H1 (cell line): ENCODE measurements around the gene SEPTIN2. TPM values are rescaled to one million over a fixed set of nuclear protein-coding genes. Genes with fewer than 3 reads are reported as not detected.

Experiments
- CTCF ChIA-PET: fragments of 300-600 bp; sonication (Branson Sonifier 250); formaldehyde crosslinking; loops from one replicate; lab custom pipeline; 2021; ENCODE audit not compliant: partially characterized antibody; lab: Charles Lee
- POLR2A ChIA-PET: fragments of 300-600 bp; sonication (Branson Sonifier 250); formaldehyde crosslinking; loops from one replicate; lab custom pipeline; 2021; ENCODE audit warnings: inconsistent platforms; ENCODE audit not compliant: partially characterized antibody; lab: Charles Lee
- DNase-seq, 2 experiments: peaks; one replicate each; pipeline versions ENCODE4 v3.0.0 to v3.0.0-alpha.2; 2010 to 2022; ENCODE audit warnings: low spot score in 2 of 2, low read depth in 1 of 2, mixed read lengths in 1 of 2
- FAIRE-seq: peaks from 2 replicates; lab custom pipeline; 2011; peaks lifted over from hg19 to GRCh38; lab: Jason Lieb, UNC
- H2AFZ ChIP-seq: 2 replicates; pipeline ENCODE4 v1.8.1; 2012; ENCODE audit warnings: low read length, inconsistent platforms
- H2AK5ac ChIP-seq: 2 replicates; pipeline ENCODE4 v1.6.1; 2013; ENCODE audit warnings: low read depth, low read length
- H2BK120ac ChIP-seq: replicated peaks from 2 replicates; pipeline ENCODE3; 2013; ENCODE audit warnings: low read depth, low read length, inconsistent platforms
- H2BK12ac ChIP-seq: 2 replicates; pipeline ENCODE4 v1.6.1; 2013; ENCODE audit warnings: low read depth, low read length
- H2BK15ac ChIP-seq: 2 replicates; pipeline ENCODE4 v1.6.1; 2013; ENCODE audit warnings: low read length
- H2BK20ac ChIP-seq: 2 replicates; pipeline ENCODE4 v1.6.1; 2013; ENCODE audit warnings: low read length
- H2BK5ac ChIP-seq: 2 replicates; pipeline ENCODE4 v1.6.1; 2013; ENCODE audit warnings: low read depth, low read length
- H3K14ac ChIP-seq: 2 replicates; pipeline ENCODE4 v1.6.1; 2013; ENCODE audit warnings: inconsistent platforms; ENCODE audit not compliant: insufficient read length
- H3K18ac ChIP-seq: 2 replicates; pipeline ENCODE4 v1.6.1; 2013; ENCODE audit warnings: low read length; ENCODE audit errors: extremely low read depth
- H3K23ac ChIP-seq: 2 replicates; pipeline ENCODE4 v1.6.1; 2013; ENCODE audit warnings: inconsistent platforms; ENCODE audit not compliant: insufficient read length
- H3K23me2 ChIP-seq: 2 replicates; pipeline ENCODE4 v1.6.1; 2013; ENCODE audit warnings: low read depth, low read length
- H3K27ac ChIP-seq: 2 replicates; pipeline ENCODE4 v1.6.1; 2011; ENCODE audit warnings: low read depth, low read length, inconsistent platforms
- H3K27me3 ChIP-seq, 4 experiments: replicated peaks in 1 of 4; 1 replicate in 1 of 4; 2 replicates in 3 of 4; pipeline versions ENCODE4 v1.6.1 to v1.8.1; 2011 to 2013; ENCODE audit warnings: low read length in 3 of 4, mild to moderate bottlenecking in 3 of 4, inconsistent platforms in 2 of 4, mixed read lengths in 2 of 4, moderate library complexity in 1 of 4; ENCODE audit not compliant: control insufficient read depth in 3 of 4, insufficient read depth in 3 of 4; ENCODE audit errors: extremely low read depth in 1 of 4
- H3K36me3 ChIP-seq, 4 experiments: 2 replicates each; pipeline versions ENCODE4 v1.6.1 to v1.8.1; 2011 to 2013; ENCODE audit warnings: mild to moderate bottlenecking in 4 of 4, low read length in 3 of 4, moderate library complexity in 2 of 4, control low read depth in 1 of 4, inconsistent platforms in 1 of 4; ENCODE audit not compliant: insufficient read depth in 4 of 4, control insufficient read depth in 2 of 4
- H3K4ac ChIP-seq: replicated peaks from 2 replicates; pipeline ENCODE3; 2013; ENCODE audit warnings: low read length, low read depth, mixed read lengths, inconsistent platforms; ENCODE audit not compliant: insufficient read length
- H3K4me1 ChIP-seq, 4 experiments: replicated peaks in 1 of 4; 1 replicate in 1 of 4; 2 replicates in 3 of 4; pipeline versions ENCODE4 v1.6.1 to v1.8.1; 2011 to 2013; ENCODE audit warnings: low read length in 3 of 4, inconsistent platforms in 2 of 4, mixed read lengths in 1 of 4; ENCODE audit not compliant: insufficient read depth in 4 of 4, control insufficient read depth in 3 of 4
- H3K4me2 ChIP-seq, 2 experiments: 2 replicates each; pipeline versions ENCODE4 v1.6.1 to v1.8.1; 2011 to 2013; ENCODE audit warnings: low read depth in 2 of 2, low read length in 2 of 2, control low read depth in 1 of 2, inconsistent platforms in 1 of 2, mild to moderate bottlenecking in 1 of 2; ENCODE audit not compliant: insufficient read depth in 1 of 2
- H3K4me3 ChIP-seq, 4 experiments: fragments of 200-600, 300-600 bp in 1 of 4; sonication (generic), shearing (Covaris generic), sonication (Bioruptor Twin) in 1 of 4; 2 replicates each; pipeline versions ENCODE4 v1.5.1 to v1.8.1; 2011 to 2016; ENCODE audit warnings: low read length in 4 of 4, low read depth in 3 of 4, control low read depth in 2 of 4, inconsistent platforms in 2 of 4, mild to moderate bottlenecking in 2 of 4, mixed read lengths in 1 of 4, moderate library complexity in 1 of 4; ENCODE audit not compliant: insufficient read depth in 2 of 4; ENCODE audit errors: extremely low read depth in 1 of 4
- H3K56ac ChIP-seq: replicated peaks from 2 replicates; pipeline ENCODE3; 2013; ENCODE audit warnings: low read depth, mild to moderate bottlenecking, mixed read lengths, low read length, inconsistent platforms; ENCODE audit not compliant: insufficient read length
- H3K79me1 ChIP-seq: 2 replicates; pipeline ENCODE4 v1.6.1; 2013; ENCODE audit warnings: low read depth, low read length, control low read depth
- H3K79me2 ChIP-seq, 2 experiments: 2 replicates each; pipeline versions ENCODE4 v1.6.1 to v1.8.1; 2012 to 2013; ENCODE audit warnings: low read length in 2 of 2, mild to moderate bottlenecking in 2 of 2, inconsistent platforms in 1 of 2; ENCODE audit not compliant: insufficient read depth in 2 of 2, control insufficient read depth in 1 of 2
- H3K9ac ChIP-seq, 4 experiments: replicated peaks in 1 of 4; 1 replicate in 1 of 4; 2 replicates in 3 of 4; pipeline versions ENCODE4 v1.6.1 to v1.8.1; 2011 to 2013; ENCODE audit warnings: low read depth in 3 of 4, low read length in 3 of 4, control low read depth in 2 of 4, mild to moderate bottlenecking in 2 of 4, moderate library complexity in 2 of 4, inconsistent platforms in 1 of 4; ENCODE audit errors: extremely low read depth in 1 of 4
- H3K9me3 ChIP-seq, 2 experiments: 2 replicates each; pipeline versions ENCODE4 v1.6.1 to v1.8.1; 2012 to 2013; ENCODE audit warnings: mild to moderate bottlenecking in 2 of 2, moderate library complexity in 2 of 2, control low read depth in 1 of 2, inconsistent platforms in 1 of 2, low read depth in 1 of 2, low read length in 1 of 2, mixed read lengths in 1 of 2; ENCODE audit not compliant: insufficient read depth in 2 of 2
- H4K20me1 ChIP-seq, 2 experiments: replicated peaks in 1 of 2; 2 replicates each; pipeline versions ENCODE3 to v1.8.1; 2011 to 2013; ENCODE audit warnings: inconsistent platforms in 2 of 2, low read length in 2 of 2, mild to moderate bottlenecking in 1 of 2; ENCODE audit not compliant: insufficient read depth in 2 of 2, control insufficient read depth in 1 of 2
- H4K5ac ChIP-seq: 2 replicates; pipeline ENCODE4 v1.6.1; 2013; ENCODE audit warnings: low read length, low read depth, mixed read lengths, inconsistent platforms; ENCODE audit not compliant: insufficient read length
- H4K8ac ChIP-seq: 2 replicates; pipeline ENCODE4 v1.8.0; 2013; ENCODE audit warnings: mild to moderate bottlenecking, moderate library complexity, low read length, inconsistent platforms; ENCODE audit not compliant: insufficient read depth; ENCODE audit errors: extremely low read depth
- H4K91ac ChIP-seq: replicated peaks from 2 replicates; pipeline ENCODE3; 2013; ENCODE audit warnings: low read length, mixed read lengths, inconsistent platforms; ENCODE audit not compliant: insufficient read length
- CHD1 ChIP-seq: IDR thresholded peaks from 2 replicates; pipeline ENCODE4 v1.6.1; 2012; ENCODE audit warnings: low read depth, low read length, improper control_type of control experiment
- RFX5 ChIP-seq: IDR thresholded peaks from 2 replicates; pipeline ENCODE4 v1.6.1; 2011; ENCODE audit warnings: low read depth, low read length, improper control_type of control experiment, borderline replicate concordance
- RXRA ChIP-seq: IDR thresholded peaks from 2 replicates; pipeline ENCODE4 v1.6.1; 2011; ENCODE audit warnings: low read depth, mild to moderate bottlenecking, low read length, moderate library complexity; ENCODE audit not compliant: insufficient read depth
- ZNF274 ChIP-seq: IDR thresholded peaks from 2 replicates; pipeline ENCODE4 v1.7.0; 2012; ENCODE audit warnings: low read length, borderline replicate concordance; ENCODE audit errors: extremely low read depth
- WGBS, 2 experiments: shearing (Covaris generic) in 1 of 2; methylation state at CpG; one replicate each; pipeline versions ENCODE4 v1.1.6 to v1.1.7; 2013 to 2015; ENCODE audit warnings: low lambda C conversion rate in 2 of 2, mixed read lengths in 2 of 2, inconsistent platforms in 1 of 2, low coverage in 1 of 2, missing lambda C conversion rate in 1 of 2; ENCODE audit not compliant: insufficient replicate concordance in 2 of 2, insufficient coverage in 1 of 2, insufficient read length in 1 of 2; ENCODE audit errors: extremely low coverage in 1 of 2, missing lambda C conversion rate in 1 of 2; 5-methylcytosine and 5-hydroxymethylcytosine counted together
- polyA plus RNA-seq, 7 experiments: library from polyadenylated mRNA; depleted of rRNA in 3 of 7; stranded (reverse) in 5 of 7; unstranded in 2 of 7; fragments of >200 nt in 5 of 7; fragments of 200-250 nt in 2 of 7; gene quantifications; 1 replicate in 5 of 7; 2 replicates in 1 of 7; 4 replicates in 1 of 7; pipeline versions ENCODE4 v1.2.1 to v1.2.3, GENCODE V29; 2011 to 2013; ENCODE audit warnings: missing spikeins in 2 of 7, mixed read lengths in 2 of 7
- total RNA-seq: library from RNA; stranded (reverse); fragmentation: NEBNext Ultra II Directional; extraction: Animal tissue kit (Norgen Biotek cat#: 25700); gene quantifications from 2 replicates; pipeline ENCODE4 v1.2.1, GENCODE V29; 2021
- TF ChIP-seq, protein P1 (sequence below): IDR thresholded peaks from 2 replicates; pipeline ENCODE4 v1.6.1; 2012; ENCODE audit warnings: inconsistent platforms
- TF ChIP-seq, protein P2 (sequence below): IDR thresholded peaks from 2 replicates; pipeline ENCODE4 v1.6.1; 2012; ENCODE audit warnings: low read length, inconsistent platforms
- TF ChIP-seq, protein P3 (sequence below): IDR thresholded peaks from 2 replicates; pipeline ENCODE4 v1.6.1; 2011; ENCODE audit warnings: low read depth, mild to moderate bottlenecking, low read length; ENCODE audit not compliant: insufficient read depth

SEPTIN2 gene
- total and polyA plus RNA-seq, 2 of the 8 experiments (the other 6 are each of a cell fraction or from before 2014, with no cell fraction given), result 392 to 650 TPM

DNA sequence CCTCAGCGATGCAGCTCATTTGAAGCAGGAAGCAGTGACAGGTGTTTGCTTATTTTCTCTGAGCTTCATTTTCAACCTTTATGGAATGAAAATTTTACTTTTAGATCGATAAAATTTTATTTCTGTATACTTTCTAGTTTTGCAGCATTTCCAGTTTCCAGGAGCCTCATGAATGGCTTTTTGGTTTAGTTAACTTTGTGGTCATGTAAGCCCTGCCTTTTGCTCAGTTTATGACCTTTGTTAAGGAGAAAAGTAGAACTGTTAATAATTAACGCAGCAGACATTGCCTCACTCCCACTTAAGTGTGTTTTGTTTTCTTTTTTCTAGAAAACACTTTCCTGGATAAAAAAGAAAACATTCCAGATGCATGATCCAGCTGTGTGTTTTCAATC lies 35.9 kb downstream of the SEPTIN2 start:
- no peak overlapping the region for H4K91ac ChIP-seq
- H2AFZ ChIP-seq, result no peak overlapping the region
- no peak overlapping the region for H3K4me2 ChIP-seq
- no peak overlapping the region for H3K56ac ChIP-seq
- H3K79me2 ChIP-seq, result peaks cover 0 to 1% of the 10 kb centered on the region in 2 experiments; a peak in 1 of 4 replicates
- H3K4me1 ChIP-seq, result peaks cover 1 to 10% (median 5%) of the 10 kb centered on the region in 4 experiments; a peak in 6 of 7 replicates
- no peaks in the 10 kb centered on the region for H3K9me3 ChIP-seq
- no peak overlapping the region for H4K5ac ChIP-seq
- H2BK12ac ChIP-seq, result no peak overlapping the region
- no peak overlapping the region for H3K4me3 ChIP-seq
- no peak overlapping the region for H2AK5ac ChIP-seq
- no peak overlapping the region for H2BK5ac ChIP-seq
- no peak overlapping the region for H3K23ac ChIP-seq
- ChIA-PET CTCF (interaction anchor here (0.7 kb wide), 1 partner anchor 21 kb away, joined by 4 read pairs; no protein-coding TSS in a partner anchor), POLR2A (no interaction called here)
- no peaks in the 10 kb centered on the region for H3K79me1 ChIP-seq
- TF ChIP-seq RXRA (no peak), RFX5 (no peak), ZNF274 (no peak), CHD1 (no peak)
- TF ChIP-seq, protein P1, sequence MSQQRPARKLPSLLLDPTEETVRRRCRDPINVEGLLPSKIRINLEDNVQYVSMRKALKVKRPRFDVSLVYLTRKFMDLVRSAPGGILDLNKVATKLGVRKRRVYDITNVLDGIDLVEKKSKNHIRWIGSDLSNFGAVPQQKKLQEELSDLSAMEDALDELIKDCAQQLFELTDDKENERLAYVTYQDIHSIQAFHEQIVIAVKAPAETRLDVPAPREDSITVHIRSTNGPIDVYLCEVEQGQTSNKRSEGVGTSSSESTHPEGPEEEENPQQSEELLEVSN, result no peak
- TF ChIP-seq, protein P2, sequence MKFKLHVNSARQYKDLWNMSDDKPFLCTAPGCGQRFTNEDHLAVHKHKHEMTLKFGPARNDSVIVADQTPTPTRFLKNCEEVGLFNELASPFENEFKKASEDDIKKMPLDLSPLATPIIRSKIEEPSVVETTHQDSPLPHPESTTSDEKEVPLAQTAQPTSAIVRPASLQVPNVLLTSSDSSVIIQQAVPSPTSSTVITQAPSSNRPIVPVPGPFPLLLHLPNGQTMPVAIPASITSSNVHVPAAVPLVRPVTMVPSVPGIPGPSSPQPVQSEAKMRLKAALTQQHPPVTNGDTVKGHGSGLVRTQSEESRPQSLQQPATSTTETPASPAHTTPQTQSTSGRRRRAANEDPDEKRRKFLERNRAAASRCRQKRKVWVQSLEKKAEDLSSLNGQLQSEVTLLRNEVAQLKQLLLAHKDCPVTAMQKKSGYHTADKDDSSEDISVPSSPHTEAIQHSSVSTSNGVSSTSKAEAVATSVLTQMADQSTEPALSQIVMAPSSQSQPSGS, result no peak
- TF ChIP-seq, protein P3, sequence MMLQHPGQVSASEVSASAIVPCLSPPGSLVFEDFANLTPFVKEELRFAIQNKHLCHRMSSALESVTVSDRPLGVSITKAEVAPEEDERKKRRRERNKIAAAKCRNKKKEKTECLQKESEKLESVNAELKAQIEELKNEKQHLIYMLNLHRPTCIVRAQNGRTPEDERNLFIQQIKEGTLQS, result no peak
- no peak overlapping the region for H3K18ac ChIP-seq
- FAIRE-seq (no peak), DNase-seq (no peak)
- peaks cover 0 to 7% of the 10 kb centered on the region in 2 experiments for H4K20me1 ChIP-seq
- H2BK120ac ChIP-seq, result no peak overlapping the region
- peaks cover 5% of the 10 kb centered on the region; the same call in 1 of the 2 replicates for H3K23me2 ChIP-seq
- no peak overlapping the region for H3K9ac ChIP-seq
- no peak overlapping the region for H3K14ac ChIP-seq
- peaks cover 26 to 71% (median 60%) of the 10 kb centered on the region in 4 experiments for H3K36me3 ChIP-seq
- H2BK20ac ChIP-seq, result no peak overlapping the region
- no peaks in the 10 kb centered on the region for H3K27me3 ChIP-seq
- H4K8ac ChIP-seq, result no peak overlapping the region
- H3K4ac ChIP-seq, result no peak overlapping the region
- no peak overlapping the region for H2BK15ac ChIP-seq
- no peak overlapping the region for H3K27ac ChIP-seq
- 81% methylated on average over 3 of the region's 3 CpGs; no CpG with 5 or more reads in 1 of the 2 experiments for WGBS, 2 experiments
